ENCODE results near the gene RNF13.
"Not testable (repeated sequence)": the region's sequence is repeated elsewhere in the genome, so short reads cannot be mapped to it uniquely, and the experiment has no call there.

Gene RNF13

DNA sequence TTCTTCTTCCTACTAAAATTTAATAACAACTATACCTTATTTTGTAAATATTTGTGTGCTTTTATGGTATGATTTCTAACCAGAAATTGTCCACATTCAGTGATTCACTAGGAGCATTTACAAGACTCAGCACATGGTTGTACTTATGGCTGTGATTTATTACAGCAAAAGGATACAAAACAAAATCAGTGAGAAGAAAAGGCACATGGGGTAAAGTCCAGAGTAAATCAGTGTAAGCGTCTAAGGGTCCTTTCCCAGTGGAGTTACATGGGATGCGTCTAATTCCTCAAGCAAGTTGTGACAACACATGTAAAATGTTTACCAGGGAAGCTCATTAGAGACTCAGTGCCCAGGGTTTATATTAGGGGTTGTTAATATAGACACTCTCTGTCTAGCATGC is 31.1 kb downstream of the RNF13 start:
- DNase-seq, result no peak

DNA sequence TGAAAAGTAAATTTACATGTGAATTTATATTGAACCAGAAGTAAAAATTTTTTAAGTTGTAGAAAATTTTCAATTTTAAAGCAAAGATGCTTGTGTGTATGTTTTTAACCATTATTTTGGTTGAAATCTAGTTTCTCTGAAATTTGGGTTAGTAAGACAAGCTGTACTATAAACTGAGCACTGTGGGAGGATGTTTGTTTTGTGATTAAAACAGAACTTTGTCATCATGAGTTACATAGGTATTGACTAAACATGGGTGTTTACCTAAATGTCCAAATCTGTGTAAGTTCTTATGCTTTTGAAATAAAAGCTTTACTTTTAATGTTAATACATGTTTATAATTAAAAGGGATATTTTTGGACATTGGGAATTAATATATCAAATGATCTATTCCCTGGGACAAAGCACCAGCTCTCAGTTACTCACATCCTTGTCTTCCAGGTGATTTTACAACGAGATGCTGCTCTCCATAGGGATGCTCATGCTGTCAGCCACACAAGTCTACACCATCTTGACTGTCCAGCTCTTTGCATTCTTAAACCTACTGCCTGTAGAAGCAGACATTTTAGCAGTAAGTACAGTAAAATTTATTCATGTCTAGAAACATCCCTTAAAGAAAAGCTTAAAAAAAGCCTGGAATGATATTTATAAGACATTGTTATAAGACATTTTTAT is 32.7 kb downstream of the RNF13 start:
- DNase-seq, result no peak

DNA sequence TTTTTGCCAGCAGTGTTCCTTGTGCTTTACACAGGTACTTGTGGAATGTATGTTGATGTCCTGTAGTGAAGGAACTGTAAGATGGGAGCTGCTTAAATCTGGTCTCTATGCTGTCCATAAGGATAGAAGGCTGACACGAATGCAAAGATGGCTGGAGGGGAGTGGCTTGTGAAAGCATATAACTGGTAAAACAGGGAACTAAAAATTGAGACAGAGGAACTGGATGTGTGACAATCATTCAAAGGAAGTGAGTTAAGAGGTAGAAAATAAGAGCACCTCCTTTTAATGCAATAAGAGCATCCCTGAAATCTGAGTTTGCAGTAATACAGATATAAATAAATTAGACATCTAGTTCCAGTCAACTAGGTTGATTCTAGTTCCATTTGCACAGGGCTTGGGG is 35.2 kb downstream of the RNF13 start:
- no peak for DNase-seq

DNA sequence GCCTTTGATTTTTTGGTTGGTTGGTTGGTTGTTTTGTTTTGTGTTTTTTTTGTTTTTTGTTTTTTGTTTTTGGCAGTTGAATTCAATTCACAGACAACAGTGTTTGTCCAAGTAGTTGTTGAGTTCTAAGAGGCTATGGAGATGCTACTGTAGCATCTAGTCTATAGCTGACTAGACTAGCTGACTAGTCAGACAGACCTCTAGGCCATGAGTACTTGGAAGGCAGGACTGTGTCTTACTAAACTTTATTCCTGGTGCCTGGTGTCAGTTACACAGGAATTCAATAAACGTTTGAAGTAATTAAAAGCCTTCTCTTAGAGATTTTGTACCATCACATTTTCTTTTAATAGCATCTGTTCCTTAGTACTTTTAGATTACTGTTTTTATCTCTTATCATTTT is 35.7 kb downstream of the RNF13 start:
- DNase-seq, result no peak

DNA sequence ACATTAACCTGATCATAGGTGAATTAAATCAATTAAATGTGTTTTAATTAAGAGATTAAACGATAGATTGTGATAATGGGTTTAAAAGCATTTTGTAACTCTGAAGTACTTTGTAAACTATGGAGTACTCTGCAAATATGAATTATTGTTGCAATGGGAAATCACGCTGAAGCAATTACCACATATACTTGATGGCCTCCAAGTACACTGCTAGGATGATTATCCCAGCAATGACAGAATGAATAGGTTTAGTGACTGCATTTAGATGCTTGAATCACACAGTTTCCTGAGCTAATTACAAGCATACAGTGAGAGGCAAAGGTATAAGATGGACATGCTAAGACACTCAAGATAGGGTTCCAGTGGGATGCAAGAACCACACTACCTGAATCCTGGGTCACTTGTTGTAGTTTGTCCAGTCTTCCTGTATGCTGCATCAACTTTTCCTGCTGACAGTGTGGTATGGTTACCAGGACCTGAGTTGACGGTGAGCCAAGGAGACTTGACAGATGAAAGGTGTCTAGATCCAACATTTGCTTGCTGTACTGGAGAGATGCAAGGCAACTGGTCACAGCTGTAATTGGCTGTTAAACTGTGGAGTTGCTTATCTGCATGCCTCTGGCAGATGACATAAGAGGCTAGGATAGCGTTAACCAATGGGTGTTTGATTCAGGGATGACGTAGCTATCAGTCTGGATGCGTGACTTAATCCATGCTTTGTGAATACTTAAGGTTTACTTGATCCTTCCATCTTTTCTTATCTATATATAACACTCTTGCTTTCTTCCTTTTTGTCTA is 38.0 kb downstream of the RNF13 start:
- no peak for DNase-seq

DNA sequence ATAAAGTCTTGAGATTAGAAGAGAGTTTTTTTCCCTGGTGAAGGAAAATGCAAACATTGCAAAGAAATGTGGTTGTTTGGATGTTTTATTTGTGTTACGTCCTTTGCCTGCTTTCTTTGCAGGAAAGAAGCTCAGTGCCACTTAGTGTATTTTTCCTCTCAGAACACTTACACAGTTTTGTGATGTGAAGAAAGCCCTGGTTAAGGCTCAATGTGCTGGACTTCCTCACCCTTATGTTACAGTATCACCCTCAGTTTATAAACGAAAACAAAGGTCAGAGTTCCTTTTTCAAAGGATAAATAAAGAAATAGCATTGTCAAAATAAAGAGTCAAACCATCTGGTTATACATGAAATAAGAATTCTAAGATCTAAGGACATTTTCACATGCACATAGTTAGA is 45.9 kb downstream of the RNF13 start:
- DNase-seq, result no peak

DNA sequence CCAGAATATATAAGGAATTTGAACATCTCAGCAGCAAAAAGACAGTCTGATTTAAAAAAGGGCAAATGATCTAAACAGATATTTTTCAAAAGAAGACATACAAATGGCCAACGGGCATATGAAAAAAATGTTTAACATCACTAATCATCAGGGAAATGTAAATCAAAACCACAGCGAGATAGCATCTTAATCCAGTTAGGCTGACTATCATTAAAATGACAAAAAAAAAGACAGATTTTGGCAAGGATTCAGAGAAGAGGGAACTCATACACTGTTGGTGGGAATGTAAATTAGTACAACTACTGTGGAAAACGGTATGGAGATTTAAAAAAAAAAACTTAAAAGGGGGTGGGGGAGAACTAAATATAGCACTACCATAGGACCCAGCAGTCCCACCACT is 47.9 kb downstream of the RNF13 start:
- DNase-seq, result no peak

DNA sequence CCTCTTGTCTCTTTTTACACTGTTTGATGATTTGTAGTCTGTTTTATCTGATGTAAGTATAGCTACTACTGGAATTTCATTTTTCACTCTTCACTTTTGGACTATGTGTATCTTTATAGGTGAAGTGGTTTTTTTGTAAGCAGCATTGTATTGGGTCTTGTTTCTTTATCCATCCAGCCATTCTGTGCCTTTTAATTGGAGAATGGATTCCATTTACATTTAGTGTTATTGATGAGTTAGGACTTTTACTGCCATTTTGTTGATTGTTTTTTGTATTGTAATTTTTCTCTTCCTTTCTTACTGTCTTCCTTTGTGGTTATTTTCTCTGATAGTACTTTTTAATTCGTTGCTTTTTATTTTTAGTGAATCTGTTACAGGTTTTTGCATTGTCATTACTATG is 54.5 kb downstream of the RNF13 start:
- no peak for DNase-seq

DNA sequence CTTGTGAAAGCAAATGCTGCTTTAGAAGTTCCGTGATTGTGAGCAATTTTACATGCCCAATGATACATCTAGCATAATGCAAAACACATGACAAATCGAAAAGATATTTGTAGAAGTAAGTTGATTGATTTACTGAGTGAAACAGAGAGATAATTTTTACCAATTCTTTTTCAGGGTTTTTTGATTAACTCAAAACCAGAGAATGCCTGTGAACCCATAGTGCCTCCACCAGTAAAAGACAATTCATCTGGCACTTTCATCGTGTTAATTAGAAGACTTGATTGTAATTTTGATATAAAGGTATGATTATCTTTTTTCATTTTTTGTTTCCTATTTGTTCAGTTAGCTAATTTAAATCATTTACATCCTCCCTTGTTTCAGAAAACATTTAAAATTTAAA is 58.8 kb downstream of the RNF13 start:
- DNase-seq, result no peak

DNA sequence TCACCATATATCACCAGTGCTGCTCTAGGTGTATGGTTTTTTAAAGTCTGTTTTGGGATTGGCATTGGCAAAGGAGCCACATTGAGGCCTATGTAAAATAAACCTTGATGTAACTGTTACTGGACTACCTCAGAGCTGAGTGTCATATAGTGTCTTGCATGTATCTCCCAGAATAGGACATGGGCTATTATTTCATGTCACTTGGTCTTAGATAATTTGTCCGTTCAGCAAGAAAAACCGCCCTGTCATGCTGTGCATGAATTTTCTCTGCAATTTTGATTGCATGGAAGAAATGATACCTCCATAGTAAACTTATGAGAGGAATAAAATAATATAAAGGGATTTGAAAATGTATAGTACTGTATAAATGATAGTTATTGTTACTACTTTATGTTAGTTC is 59.6 kb downstream of the RNF13 start:
- DNase-seq, result no peak

DNA sequence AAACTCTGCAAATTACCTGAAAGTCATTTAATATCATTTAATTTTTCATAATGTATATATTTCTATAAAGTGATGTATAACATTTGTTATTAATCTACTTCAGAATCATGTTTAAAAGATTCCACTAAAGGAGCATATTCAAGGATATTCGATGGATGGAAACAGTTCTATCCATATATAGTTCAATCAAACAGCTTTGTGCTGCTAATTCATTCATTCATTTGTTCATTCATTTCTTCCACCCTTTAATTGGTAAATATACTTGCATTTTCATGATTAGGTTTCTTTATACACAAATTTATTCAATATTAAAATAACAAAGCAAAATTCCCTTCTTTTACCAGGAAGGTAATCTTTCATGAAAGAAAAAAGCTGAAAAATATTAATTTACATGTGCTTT is 64.7 kb downstream of the RNF13 start:
- no peak for DNase-seq

DNA sequence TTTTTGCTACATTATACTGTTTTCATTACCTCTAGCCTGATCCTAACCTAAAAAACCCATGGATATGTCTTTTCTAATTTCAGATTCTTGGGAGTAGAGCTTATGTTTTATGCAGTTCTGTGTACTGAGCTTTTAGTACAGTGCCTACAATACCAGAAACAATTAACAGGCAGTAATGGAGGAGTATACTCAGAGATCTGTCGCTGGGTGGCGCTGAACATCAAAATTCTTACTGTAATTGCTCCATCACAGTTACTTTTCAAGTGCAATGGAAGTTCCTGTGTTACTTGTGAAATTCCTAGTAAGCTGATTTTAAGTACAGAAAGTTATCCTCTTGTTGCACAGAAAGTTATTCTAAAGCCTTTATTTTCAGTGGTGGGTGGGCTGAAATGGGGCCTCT is 66.9 kb downstream of the RNF13 start:
- no peak for DNase-seq

DNA sequence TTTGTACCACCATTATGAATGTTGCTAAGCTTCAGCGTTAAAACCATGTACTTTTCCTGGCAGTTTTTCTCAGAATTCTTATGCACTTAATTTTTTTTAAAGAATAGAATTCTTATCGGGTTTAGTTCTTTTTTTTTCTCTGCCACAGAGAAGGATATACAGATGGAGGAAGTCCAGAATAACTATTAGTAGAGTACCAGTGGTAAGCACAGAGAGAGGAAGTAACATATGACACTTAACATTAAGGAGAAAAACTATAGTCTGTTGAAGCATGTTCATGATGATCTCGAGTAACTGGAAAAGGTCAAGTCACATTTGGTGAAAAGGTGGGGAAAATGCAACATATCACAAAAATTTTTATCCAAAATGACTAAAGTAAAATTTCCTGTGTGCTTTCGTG is 68.9 kb downstream of the RNF13 start:
- no peak for DNase-seq

DNA sequence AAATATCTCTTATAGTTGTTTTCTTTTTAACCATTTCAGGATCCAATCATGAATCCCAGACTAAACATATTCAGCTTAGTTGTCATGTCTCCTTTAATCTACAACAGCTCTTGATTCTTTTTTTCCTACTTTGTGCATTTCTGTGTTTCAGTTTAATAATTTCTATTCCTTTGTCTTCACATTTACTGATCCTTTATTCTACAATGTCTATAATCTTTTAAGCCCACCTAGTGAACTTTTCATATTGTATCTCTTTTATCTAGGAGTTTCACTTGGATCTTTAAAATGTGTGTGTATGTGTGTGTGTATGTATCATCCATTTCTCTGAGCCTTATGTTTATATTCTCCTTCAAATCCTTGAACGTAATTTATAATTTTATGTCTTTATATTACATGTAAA is 70.1 kb downstream of the RNF13 start:
- DNase-seq, result no peak

DNA sequence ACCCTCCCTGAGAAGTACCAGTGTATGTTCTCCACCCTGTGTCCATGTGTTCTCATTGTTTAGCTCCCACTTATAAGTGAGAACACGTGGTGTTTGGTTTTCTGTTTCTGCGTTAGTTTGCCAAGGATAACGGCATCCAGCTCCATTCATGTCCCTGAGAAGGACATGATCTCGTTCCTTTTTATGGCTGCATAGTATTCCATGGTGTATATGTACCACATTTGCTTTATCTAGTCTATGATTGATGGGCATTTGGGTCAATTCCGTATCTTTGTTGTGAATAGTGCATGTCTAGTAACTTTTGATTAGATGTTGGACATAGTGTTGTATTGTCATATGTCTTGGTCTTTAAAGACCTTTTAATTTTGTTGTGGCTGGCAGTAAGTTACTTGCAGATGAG is 70.8 kb downstream of the RNF13 start:
- DNase-seq, result not testable (repeated sequence)

DNA sequence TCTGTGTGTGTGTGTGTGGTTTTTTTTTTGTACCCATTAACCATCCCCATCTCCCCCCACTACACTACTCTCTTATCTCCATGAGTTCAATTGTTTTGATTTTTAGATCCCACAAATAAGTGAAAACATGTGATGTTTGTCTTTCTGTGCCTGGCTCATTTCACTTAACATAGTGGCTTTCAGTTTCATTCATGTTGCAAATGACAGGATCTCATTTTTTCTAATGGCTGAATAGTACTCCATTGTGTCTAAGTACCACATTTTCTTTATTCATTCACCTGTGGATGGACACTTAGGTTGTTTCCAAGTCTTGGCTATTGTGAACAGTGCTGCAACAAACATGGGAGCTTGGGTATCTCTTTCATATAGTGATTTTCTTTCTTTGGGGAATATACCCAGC is 71.8 kb downstream of the RNF13 start:
- DNase-seq, result not testable (repeated sequence)

DNA sequence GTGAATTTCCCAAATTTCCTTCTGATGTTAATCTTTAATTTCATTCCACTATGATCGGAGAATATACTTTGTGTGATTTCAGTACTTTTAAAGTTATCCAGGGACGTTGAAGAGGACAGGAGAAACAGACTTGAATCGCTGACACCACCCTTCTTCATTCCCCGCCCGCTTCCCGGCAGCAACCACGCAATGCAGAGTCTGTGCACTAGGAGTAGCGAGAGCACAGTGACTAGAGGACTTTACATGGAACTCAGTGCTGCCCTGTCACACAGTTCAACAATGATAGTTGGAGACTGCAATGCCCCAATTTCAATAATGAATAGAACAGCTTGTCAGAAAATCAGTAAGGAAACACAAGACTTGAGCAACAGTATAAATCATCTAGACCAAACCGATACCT is 73.9 kb downstream of the RNF13 start:
- DNase-seq, result no peak

DNA sequence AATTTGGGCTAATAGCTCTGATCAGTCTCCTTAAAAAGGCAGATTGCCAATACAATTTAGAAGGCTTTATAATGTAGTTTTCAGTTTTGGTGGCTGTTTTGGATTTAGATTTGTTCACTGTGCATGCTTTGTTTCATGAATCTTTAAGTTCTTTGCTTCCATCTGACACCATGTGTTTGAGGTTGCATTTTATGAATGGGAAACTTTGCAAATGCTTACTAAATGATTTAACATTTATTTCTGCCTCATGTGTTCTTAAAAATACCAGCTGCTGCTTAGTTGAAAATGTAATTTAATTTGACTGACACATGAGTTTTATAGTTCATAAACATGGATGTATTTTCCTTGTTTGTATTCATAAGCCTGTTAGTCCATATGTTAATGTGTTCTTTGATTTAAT is 78.6 kb downstream of the RNF13 start:
- no peak for DNase-seq

DNA sequence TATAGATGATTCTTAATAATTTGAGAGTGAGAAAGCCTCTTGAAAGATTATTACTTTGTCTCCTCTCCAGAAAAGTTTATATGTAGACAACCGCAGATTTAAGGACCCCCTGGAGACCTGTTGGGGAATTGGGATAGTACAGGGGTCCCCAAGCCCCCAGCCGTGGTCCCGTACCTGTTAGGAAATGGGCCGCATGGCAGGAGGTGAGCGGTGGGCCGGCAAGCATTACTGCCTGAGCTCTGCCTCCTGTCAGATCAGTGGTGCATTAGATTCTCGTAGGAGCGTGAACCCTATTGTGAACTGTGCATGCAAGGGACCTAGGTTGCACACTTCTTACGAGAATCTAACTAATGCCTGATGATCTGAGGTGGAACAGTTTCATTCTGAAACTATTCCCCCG is 79.4 kb downstream of the RNF13 start:
- DNase-seq, result no peak

DNA sequence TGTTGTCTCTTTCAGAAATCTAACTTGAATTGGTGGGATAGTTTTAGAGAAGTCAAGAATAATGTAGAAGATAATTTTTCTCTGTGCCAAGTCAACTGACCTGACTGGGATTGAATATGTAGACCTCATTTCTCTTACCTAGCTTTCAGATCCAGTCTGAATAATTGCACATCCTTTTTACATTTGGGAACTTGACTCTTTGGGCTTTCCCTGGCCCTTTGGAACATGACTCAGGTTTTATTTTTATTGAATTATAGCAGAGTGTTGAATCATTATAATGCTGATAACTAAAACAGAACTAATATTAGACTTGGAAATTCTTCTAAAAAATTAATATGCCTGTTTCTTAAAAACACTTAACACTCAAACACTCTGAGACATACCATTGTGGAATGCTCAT is 81.2 kb downstream of the RNF13 start:
- DNase-seq, result no peak

DNA sequence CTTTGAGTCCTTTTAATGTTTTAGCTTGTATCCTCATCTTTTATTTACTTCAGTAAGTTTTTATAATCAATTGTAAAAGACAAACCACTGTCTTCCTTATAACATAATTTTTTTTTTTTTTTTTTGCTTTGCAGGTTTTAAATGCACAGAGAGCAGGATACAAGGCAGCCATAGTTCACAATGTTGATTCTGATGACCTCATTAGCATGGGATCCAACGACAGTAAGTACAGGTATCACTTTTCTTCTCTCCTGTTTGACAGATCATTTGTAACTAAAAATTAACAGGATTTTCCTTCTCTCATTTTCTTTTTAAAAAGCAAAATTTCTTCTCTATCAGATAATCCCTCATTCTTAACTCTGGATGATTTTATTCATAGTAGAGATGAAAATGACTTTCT is 82.3 kb downstream of the RNF13 start:
- no peak for DNase-seq

DNA sequence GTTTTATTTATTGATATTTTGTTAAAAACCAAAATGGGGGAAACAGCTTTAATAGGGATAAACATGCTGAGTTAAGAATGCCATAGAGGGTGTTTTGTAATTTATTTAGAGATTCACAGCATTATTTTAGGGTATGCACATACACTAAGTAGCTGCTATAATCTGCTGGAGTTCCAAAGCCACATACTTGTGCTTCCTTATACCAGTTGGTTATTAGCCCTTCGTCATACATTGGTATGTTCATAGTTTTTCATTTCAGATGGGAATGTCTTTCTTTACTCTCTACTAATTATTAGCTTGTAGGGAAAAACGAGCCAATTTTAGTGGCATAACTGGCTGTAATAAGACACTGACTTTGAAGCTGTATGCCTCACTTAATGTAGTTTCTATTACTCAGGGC is 82.8 kb downstream of the RNF13 start:
- no peak for DNase-seq

DNA sequence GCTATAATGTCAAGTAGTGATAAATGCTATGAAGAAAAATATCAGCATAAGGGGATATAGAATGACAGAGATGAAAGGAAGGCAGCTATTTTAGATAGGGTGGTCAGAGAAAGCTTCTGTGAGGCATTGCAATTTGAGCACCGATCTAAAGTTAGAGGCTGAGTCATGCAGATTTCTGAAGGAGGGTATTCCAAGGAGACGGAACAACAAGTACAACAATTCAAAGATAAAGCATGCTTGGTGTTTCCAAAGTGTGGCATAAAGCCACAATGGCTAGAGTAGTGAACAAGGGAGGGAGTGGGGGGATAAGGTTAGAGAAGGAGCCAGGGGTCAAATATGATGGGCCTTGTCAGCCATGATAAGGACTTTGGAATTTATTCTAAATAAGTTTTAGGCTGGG is 85.8 kb downstream of the RNF13 start:
- no peak for DNase-seq

DNA sequence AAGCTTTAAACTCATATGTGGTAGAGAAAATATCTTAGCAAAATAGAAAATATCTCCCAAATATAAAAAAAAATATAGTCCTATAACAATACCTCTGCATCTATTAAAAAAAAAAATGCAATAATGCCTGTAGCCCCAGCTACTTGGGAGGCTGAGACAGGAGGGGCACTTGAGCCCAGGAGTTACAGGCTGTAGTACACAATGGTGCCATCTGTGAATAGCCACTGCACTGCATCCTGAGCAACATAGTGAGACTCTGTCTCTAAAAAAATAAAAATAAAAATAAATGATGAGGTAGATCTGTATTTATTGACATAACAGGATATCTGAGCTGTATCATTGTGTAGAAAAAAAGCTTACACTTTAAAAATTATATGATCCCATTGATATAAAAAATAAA is 87.3 kb downstream of the RNF13 start:
- DNase-seq, result no peak

DNA sequence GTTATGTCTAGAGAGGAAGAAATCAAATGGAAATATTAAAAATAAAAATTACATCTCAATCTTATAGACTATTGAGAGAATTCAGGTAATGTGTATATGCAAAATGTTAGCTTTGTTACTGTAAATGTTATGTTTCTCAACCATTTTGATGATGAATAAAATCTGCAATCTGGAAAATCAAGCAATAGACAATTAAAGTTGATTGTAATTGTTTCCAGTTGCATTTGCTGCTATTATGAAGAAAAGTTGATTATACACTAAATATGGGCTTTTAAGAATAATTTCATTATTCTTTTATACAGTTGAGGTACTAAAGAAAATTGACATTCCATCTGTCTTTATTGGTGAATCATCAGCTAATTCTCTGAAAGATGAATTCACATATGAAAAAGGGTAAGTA is 88.8 kb downstream of the RNF13 start:
- DNase-seq, result no peak
